Measurements from ENCODE around the gene LCN12. TPM values are rescaled to one million over a fixed set of nuclear protein-coding genes. Genes with fewer than 3 reads are reported as not detected.

LCN12 gene
- total RNA-seq, 1 donor from 2014 or later: 2.9 TPM

DNA sequence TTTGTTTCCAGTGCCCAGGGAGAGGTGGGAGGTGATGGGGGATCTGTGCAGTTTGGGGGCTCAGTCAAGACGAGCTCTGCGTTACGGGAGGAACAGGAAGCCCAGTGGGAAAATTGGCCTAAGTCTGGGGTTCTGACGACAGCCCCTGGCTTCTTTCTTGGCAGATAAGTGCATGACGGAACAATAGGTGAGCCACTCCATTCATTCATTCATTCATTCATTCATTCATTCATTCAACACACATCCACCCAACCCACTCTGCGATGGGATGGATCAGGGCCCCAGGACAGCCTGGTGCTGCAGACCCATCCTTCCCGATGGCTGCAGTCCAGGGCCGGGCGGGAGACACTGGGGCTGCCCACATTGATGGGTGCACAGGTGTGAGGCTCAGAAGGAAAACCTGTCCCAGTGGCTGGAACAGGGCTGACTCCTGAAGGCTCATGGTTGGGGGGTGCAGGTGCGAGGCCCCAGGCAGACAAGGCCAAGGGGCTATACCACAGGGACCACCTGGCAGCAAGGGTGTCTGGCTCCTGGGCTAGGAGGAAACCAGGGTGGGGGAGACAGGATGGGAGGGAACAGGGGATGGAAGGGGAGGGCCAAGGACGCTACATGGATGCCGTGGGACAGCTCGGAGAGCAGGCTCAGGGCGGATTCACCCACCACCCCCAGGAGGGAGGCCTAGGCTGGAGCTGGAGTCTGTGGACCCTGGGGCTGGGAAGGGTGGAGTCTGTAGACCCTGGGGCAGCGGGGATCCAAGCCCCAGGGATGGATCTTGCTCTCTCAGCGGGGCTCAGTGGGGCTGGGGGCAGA, 28.8 kb downstream of the LCN12 start:
- no peak overlapping the region for H3K4me3 Mint-ChIP-seq (ENCODE audit: unreplicated experiment)
- H3K4me1 Mint-ChIP-seq (ENCODE audit: low read depth, unreplicated experiment): peaks cover 4% of the 10 kb centered on the region
- no peak for DNase-seq
- no peak overlapping the region for H3K27ac Mint-ChIP-seq (ENCODE audit: unreplicated experiment)
- no peaks in the 10 kb centered on the region for H3K36me3 Mint-ChIP-seq (ENCODE audit: unreplicated experiment)
- H3K27me3 Mint-ChIP-seq (ENCODE audit: unreplicated experiment): peaks cover 5% of the 10 kb centered on the region
- peaks cover 5% of the 10 kb centered on the region for H3K9me3 Mint-ChIP-seq (ENCODE audit: unreplicated experiment)
- TF ChIP-seq, protein P1, sequence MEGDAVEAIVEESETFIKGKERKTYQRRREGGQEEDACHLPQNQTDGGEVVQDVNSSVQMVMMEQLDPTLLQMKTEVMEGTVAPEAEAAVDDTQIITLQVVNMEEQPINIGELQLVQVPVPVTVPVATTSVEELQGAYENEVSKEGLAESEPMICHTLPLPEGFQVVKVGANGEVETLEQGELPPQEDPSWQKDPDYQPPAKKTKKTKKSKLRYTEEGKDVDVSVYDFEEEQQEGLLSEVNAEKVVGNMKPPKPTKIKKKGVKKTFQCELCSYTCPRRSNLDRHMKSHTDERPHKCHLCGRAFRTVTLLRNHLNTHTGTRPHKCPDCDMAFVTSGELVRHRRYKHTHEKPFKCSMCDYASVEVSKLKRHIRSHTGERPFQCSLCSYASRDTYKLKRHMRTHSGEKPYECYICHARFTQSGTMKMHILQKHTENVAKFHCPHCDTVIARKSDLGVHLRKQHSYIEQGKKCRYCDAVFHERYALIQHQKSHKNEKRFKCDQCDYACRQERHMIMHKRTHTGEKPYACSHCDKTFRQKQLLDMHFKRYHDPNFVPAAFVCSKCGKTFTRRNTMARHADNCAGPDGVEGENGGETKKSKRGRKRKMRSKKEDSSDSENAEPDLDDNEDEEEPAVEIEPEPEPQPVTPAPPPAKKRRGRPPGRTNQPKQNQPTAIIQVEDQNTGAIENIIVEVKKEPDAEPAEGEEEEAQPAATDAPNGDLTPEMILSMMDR (IDR thresholded peaks at IDR 0.05; ENCODE audit: partially characterized antibody, unreplicated experiment): no peak

DNA sequence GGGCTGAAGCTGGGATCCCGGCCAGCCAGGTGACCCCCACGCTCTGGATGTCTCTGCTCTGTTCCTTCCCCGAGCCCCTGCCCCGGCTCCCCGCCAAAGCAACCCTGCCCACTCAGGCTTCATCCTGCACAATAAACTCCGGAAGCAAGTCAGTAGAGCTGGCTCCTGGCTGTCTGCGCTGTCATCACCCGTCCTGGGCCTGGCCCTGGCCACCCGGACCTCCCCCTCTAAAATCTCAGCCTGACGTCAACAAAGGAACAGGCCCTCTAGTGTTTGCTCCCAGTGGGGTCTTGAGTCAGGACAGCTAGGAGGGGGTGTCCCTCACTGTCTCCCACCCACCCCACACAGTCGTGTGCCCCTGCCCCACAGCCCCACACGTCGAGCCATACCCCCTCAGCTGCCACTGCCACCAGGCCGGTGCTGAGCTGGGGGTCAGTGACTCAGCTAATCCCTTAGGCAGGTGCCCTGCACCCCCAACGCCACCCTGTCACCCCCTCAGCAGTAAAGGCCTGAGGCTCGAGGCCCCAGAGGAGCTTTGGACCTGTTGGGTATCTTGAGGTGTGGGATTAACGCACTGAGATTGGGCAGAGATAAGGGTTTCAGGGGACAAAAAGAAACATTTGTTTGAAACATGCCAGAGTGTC, 29.6 kb downstream of the LCN12 start:
- DNase-seq: no peak
- TF ChIP-seq, protein P1 (IDR thresholded peaks at IDR 0.05; ENCODE audit: partially characterized antibody, unreplicated experiment): no peak
- H3K27me3 Mint-ChIP-seq (ENCODE audit: unreplicated experiment): peaks cover 10% of the 10 kb centered on the region
- no peaks in the 10 kb centered on the region for H3K36me3 Mint-ChIP-seq (ENCODE audit: unreplicated experiment)
- H3K4me3 Mint-ChIP-seq (ENCODE audit: unreplicated experiment): no peak overlapping the region
- H3K4me1 Mint-ChIP-seq (ENCODE audit: low read depth, unreplicated experiment): peaks cover 4% of the 10 kb centered on the region
- no peak overlapping the region for H3K27ac Mint-ChIP-seq (ENCODE audit: unreplicated experiment)
- H3K9me3 Mint-ChIP-seq (ENCODE audit: unreplicated experiment): peaks cover 7% of the 10 kb centered on the region

DNA sequence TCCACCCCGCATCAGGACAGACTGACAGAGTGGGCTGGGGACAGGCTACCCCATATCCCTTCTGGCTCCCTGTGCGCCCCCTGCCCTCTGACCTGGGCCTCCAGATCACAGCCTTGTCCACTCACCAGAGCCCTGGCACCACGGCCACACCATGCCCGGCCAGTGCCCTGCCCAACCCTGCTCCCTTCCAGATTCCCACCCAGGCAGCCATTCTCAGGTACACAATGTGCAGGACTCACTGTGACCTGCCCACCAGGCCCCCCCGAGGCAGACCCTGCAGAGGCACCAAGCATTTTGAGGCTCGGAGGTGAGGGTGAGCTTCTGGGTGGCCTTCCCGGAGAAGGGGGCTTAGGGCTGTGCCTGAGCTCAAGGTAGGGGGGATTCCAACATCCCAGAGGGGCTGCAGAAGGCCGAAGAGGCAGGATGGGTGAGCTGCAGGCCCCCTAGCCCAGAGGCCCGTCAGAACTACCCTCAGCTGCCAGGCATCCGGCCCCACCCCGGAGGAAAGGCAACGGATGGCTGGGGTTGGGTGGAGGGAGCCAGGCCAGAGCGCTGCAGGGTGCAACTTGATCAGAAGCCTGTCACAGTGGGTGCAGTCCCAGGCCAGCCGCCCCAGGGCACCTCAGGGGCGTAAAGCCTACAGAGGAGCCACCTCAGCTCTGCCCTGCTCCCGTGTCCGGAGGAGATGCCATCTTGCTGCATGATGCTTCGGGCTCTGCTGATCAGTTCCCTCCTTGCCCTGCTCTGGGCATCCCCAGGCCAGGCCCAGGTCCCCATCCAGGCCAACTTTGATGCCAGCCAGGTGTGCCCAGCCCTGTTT, 30.4 kb downstream of the LCN12 start, which contains the start of gene LCNL1:
Gene LCNL1 (plus strand): TSS at position 762 of the 820 bp plus-strand sequence. CDS start 594 bp downstream, outside the sequence.
- no peak for DNase-seq
- Mint-ChIP-seq H3K9me3 (ENCODE audit: unreplicated experiment) (peaks cover 7% of the 10 kb centered on the region), H3K4me1 (ENCODE audit: low read depth, unreplicated experiment) (peaks cover 4% of the 10 kb centered on the region), H3K4me3 (ENCODE audit: unreplicated experiment) (peak within 1 kb of the TSS; percentile 43), H3K27me3 (ENCODE audit: unreplicated experiment) (peaks cover 11% of the 10 kb centered on the region), H3K27ac (ENCODE audit: unreplicated experiment) (no peak within 1 kb of the TSS), H3K36me3 (ENCODE audit: unreplicated experiment) (no peaks in the 10 kb centered on the region)
- TF ChIP-seq, protein P1 (IDR thresholded peaks at IDR 0.05; ENCODE audit: partially characterized antibody, unreplicated experiment): no peak

DNA sequence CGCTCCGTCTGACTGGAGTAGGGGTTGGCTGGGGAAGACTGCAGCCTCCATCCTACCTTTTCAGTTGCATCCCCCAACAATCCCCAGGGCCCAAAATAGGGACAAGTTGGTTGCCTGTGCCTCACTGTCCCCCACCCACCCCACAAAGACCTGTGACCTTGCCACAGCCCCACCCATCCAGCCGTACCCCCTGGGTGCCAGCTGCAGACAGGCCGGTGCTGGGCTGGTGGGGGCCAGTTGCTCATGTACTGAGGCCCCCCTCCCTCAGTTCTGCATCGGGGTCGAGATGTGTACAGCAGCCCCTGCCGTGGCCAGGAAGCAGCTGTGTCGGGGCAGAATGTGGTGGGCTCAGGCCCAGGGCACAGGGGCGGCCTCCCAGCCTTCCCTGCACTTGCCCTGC, 31.1 kb downstream of the LCN12 start:
- Mint-ChIP-seq H3K27ac (ENCODE audit: unreplicated experiment) (no peak overlapping the region), H3K36me3 (ENCODE audit: unreplicated experiment) (no peaks in the 10 kb centered on the region), H3K4me3 (ENCODE audit: unreplicated experiment) (no peak overlapping the region), H3K9me3 (ENCODE audit: unreplicated experiment) (peaks cover 10% of the 10 kb centered on the region), H3K4me1 (ENCODE audit: low read depth, unreplicated experiment) (peaks cover 4% of the 10 kb centered on the region), H3K27me3 (ENCODE audit: unreplicated experiment) (peaks cover 14% of the 10 kb centered on the region)
- no peak for DNase-seq
- TF ChIP-seq, protein P1 (IDR thresholded peaks at IDR 0.05; ENCODE audit: partially characterized antibody, unreplicated experiment): no peak

Data from glutamatergic neuron (in vitro differentiated cells).